DOHH2 (cell line): Measurements from ENCODE around the gene SLC30A1.

ENCODE experiments used
- H3F3A ChIP-seq: fragments of 200-600 bp; sonication (generic), shearing (Covaris generic); 2 replicates; pipeline ENCODE4 v1.6.0; 2016; ENCODE audit warnings: antibody characterized with exemption, mild to moderate bottlenecking; ENCODE audit not compliant: control insufficient read depth, insufficient read depth
- H3K27ac ChIP-seq: fragments of 200-600 bp; sonication (generic); 2 replicates; pipeline ENCODE4 v1.5.1; 2014; ENCODE audit warnings: low read depth, mild to moderate bottlenecking, low read length, moderate library complexity
- H3K27me3 ChIP-seq: fragments of 200-600 bp; sonication (generic); 2 replicates; pipeline ENCODE4 v1.6.1; 2014; ENCODE audit warnings: mild to moderate bottlenecking, low read length, mixed read lengths; ENCODE audit not compliant: control insufficient read depth
- H3K36me3 ChIP-seq: fragments of 200-600 bp; sonication (generic); 2 replicates; pipeline ENCODE4 v1.6.1; 2014; ENCODE audit warnings: mild to moderate bottlenecking, low read length, moderate library complexity, mixed read lengths; ENCODE audit not compliant: control insufficient read depth
- H3K4me1 ChIP-seq: fragments of 200-600 bp; sonication (generic); 2 replicates; pipeline ENCODE4 v1.6.1; 2014; ENCODE audit warnings: mild to moderate bottlenecking, low read length, mixed read lengths; ENCODE audit not compliant: control insufficient read depth
- H3K4me2 ChIP-seq: fragments of 200-600 bp; sonication (generic); 2 replicates; pipeline ENCODE4 v1.6.0; 2014; ENCODE audit warnings: mild to moderate bottlenecking, low read length, moderate library complexity
- H3K4me3 ChIP-seq: fragments of 200-600 bp; sonication (generic); 2 replicates; pipeline ENCODE4 v1.5.1; 2014; ENCODE audit warnings: mild to moderate bottlenecking, low read length, mixed read lengths
- H3K79me2 ChIP-seq: fragments of 200-600 bp; sonication (generic); 2 replicates; pipeline ENCODE4 v1.6.1; 2014; ENCODE audit warnings: mild to moderate bottlenecking, low read length, mixed read lengths; ENCODE audit not compliant: control insufficient read depth
- H3K9me2 ChIP-seq: fragments of 200-600 bp; sonication (generic); replicated peaks from 2 replicates; pipeline ENCODE4 v1.6.1; 2014; ENCODE audit warnings: mild to moderate bottlenecking, low read length, mixed read lengths; ENCODE audit not compliant: control insufficient read depth
- H3K9me3 ChIP-seq: fragments of 200-600 bp; sonication (generic); 2 replicates; pipeline ENCODE4 v1.6.1; 2014; ENCODE audit warnings: antibody characterized with exemption, low read length, mixed read lengths; ENCODE audit not compliant: control insufficient read depth, insufficient read depth
- H4K20me1 ChIP-seq: fragments of 200-600 bp; sonication (generic); 2 replicates; pipeline ENCODE4 v1.6.0; 2014; ENCODE audit warnings: low read depth, mild to moderate bottlenecking, antibody characterized with exemption, low read length, moderate library complexity; ENCODE audit not compliant: control insufficient read depth, insufficient read depth
- CTCF ChIP-seq: fragments of 200-600 bp; sonication (generic); IDR thresholded peaks from one replicate; pipeline ENCODE4 v1.5.1; 2014; ENCODE audit warnings: antibody characterized with exemption, mild to moderate bottlenecking, low read depth, low read length; ENCODE audit not compliant: poor library complexity, severe bottlenecking
- EZH2phosphoT487 ChIP-seq: fragments of 200-600 bp; sonication (generic); IDR thresholded peaks from 2 replicates; pipeline ENCODE4 v1.6.1; 2017; ENCODE audit warnings: borderline replicate concordance, mild to moderate bottlenecking, antibody characterized with exemption, low read length, moderate library complexity, mixed read lengths

SLC30A1 gene

GRCh38 chr1:211620097-211620496 is 41.1 kb upstream of the SLC30A1 start:
- no peak overlapping the region for H3K4me2 ChIP-seq

DNA sequence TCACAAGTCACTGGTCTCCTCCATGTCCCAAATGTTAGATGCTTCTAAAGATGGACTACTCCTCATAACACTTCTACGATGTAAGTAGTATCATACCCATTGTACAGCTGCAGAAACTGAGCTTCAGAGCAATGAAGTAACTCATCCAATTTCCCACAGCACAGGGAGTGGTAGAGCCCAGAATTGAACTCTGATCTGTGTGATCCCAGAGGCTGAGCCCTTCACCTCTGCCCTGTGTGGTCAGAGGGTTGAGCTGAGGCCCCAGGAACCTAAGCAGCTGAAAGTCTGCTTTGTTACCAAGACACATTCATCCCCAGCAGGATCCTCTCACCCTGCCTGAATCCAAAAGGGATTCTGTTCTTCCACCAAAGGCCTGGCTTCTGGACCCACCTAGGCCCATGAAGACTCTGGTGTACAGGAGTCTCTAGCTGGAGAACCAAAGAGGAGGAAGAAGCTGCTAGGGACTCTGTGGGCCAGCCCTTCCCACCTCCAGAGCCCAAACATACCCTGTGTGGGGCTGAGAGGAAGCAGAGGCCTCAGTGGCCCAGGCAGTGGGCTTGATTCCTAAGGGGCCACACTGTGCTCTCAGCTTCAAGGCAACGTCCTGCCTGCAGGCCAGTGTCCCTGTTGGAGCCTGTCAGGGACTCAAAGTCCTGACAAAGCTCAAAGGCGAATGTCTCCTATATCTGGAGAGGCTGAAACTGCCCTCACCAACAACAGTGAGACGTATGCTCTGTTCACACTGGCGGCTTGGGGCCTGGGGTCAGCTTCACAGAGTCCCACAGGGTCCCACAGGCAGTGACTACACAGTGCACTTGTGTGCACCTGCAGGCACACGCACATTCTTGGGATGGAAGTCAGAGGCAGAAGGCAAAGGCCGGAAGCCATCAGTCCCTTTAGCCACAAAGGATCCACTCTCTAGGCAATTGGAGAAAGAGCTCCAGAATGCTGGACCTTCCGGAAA is 40.4 kb upstream of the SLC30A1 start:
- no peaks in the 10 kb centered on the region for H3K9me3 ChIP-seq
- TF ChIP-seq EZH2phosphoT487 = no peak
- TF ChIP-seq CTCF = no peak
- H3K27me3 ChIP-seq = no peaks in the 10 kb centered on the region
- no peaks in the 10 kb centered on the region for H3K4me1 ChIP-seq
- H3K4me3 ChIP-seq = no peak overlapping the region
- H3F3A ChIP-seq = no peaks in the 10 kb centered on the region
- H3K79me2 ChIP-seq = no peaks in the 10 kb centered on the region
- H3K9me2 ChIP-seq = no peaks in the 10 kb centered on the region
- no peak overlapping the region for H3K27ac ChIP-seq
- no peaks in the 10 kb centered on the region for H3K36me3 ChIP-seq
- no peak overlapping the region for H3K4me2 ChIP-seq
- no peaks in the 10 kb centered on the region for H4K20me1 ChIP-seq

More at GRCh38 chr1:211620097-211620496, 41.1 kb upstream of the SLC30A1 start:
- Histone ChIP-seq H3K9me2 (no peaks in the 10 kb centered on the region), H4K20me1 (no peaks in the 10 kb centered on the region), H3K79me2 (no peaks in the 10 kb centered on the region), H3K9me3 (no peaks in the 10 kb centered on the region), H3K4me1 (no peaks in the 10 kb centered on the region), H3K4me3 (no peak overlapping the region), H3F3A (no peaks in the 10 kb centered on the region), H3K27me3 (no peaks in the 10 kb centered on the region), H3K27ac (no peak overlapping the region), H3K36me3 (no peaks in the 10 kb centered on the region)
- no peak for TF ChIP-seq CTCF

DNA sequence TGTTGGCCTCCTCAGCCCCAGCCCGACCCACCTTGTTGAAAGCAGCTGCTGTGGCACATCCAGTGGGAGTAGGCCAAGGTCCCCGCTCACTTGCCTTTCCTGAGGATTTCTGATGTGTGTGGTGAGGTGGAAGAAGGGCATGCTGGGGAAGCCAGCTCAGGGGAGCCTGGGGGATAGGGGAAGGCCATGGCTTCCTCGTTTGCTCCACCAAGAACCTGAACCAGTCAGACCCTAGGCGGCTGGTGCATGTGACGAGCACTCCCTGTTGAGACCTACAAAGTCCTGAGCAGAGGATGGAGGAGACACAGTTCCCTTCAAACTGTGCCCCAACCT is 38.0 kb upstream of the SLC30A1 start:
- Histone ChIP-seq H3K9me2 (no peaks in the 10 kb centered on the region), H3K9me3 (no peaks in the 10 kb centered on the region), H3K36me3 (no peaks in the 10 kb centered on the region), H4K20me1 (no peaks in the 10 kb centered on the region), H3K27me3 (no peaks in the 10 kb centered on the region), H3K4me3 (no peak overlapping the region), H3F3A (no peaks in the 10 kb centered on the region), H3K4me2 (no peak overlapping the region), H3K27ac (no peak overlapping the region), H3K79me2 (no peaks in the 10 kb centered on the region), H3K4me1 (no peaks in the 10 kb centered on the region)
- no peak for TF ChIP-seq EZH2phosphoT487
- TF ChIP-seq CTCF = no peak
